MM.1S (cell line): ENCODE measurements around the gene GSTM2.

ENCODE experiments used
- EZH2 ChIP-seq: fragments of 300-600 bp; sonication (generic); optimal IDR thresholded peaks from 2 replicates; pipeline ENCODE3; 2017; ENCODE audit warnings: low read depth, mild to moderate bottlenecking, antibody characterized with exemption, low read length, mixed read lengths
- EZH2phosphoT487 ChIP-seq: fragments of 300-600 bp; sonication (generic); IDR thresholded peaks from 2 replicates; pipeline ENCODE4 v1.6.1; 2018; ENCODE audit warnings: antibody characterized with exemption, low read length
- TF ChIP-seq, protein P1 (sequence below): fragments of 300-600 bp; sonication (generic); IDR thresholded peaks from 2 replicates; pipeline ENCODE4 v1.5.1; 2016; ENCODE audit warnings: antibody characterized with exemption, low read length, mixed read lengths

DNA sequence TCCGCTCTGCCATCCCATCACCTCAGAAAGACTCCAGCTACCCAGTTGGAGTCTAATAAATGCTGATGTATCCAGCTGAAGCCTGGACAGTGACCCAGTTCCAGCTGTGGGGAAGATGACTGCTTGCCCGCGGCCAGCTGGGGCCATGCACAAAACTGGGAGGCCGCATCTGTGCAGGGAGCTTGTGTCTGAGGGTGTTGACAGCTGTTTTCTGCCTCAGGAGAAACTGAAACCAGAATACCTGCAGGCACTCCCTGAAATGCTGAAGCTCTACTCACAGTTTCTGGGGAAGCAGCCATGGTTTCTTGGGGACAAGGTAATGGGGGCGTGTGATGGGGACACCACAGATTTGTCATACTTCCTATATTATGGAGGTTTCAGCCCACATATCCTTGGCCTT, 3.2 kb downstream of the GSTM2 start:
- TF ChIP-seq, protein P1, sequence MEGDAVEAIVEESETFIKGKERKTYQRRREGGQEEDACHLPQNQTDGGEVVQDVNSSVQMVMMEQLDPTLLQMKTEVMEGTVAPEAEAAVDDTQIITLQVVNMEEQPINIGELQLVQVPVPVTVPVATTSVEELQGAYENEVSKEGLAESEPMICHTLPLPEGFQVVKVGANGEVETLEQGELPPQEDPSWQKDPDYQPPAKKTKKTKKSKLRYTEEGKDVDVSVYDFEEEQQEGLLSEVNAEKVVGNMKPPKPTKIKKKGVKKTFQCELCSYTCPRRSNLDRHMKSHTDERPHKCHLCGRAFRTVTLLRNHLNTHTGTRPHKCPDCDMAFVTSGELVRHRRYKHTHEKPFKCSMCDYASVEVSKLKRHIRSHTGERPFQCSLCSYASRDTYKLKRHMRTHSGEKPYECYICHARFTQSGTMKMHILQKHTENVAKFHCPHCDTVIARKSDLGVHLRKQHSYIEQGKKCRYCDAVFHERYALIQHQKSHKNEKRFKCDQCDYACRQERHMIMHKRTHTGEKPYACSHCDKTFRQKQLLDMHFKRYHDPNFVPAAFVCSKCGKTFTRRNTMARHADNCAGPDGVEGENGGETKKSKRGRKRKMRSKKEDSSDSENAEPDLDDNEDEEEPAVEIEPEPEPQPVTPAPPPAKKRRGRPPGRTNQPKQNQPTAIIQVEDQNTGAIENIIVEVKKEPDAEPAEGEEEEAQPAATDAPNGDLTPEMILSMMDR: no peak
- TF ChIP-seq EZH2phosphoT487 (no peak), EZH2 (no peak)
